ENCODE results near the gene GALNT10.

GALNT10 gene

GRCh38 chr5:154262342-154262741 lies 71.8 kb downstream of the GALNT10 start:
- TF ChIP-seq, protein P1, sequence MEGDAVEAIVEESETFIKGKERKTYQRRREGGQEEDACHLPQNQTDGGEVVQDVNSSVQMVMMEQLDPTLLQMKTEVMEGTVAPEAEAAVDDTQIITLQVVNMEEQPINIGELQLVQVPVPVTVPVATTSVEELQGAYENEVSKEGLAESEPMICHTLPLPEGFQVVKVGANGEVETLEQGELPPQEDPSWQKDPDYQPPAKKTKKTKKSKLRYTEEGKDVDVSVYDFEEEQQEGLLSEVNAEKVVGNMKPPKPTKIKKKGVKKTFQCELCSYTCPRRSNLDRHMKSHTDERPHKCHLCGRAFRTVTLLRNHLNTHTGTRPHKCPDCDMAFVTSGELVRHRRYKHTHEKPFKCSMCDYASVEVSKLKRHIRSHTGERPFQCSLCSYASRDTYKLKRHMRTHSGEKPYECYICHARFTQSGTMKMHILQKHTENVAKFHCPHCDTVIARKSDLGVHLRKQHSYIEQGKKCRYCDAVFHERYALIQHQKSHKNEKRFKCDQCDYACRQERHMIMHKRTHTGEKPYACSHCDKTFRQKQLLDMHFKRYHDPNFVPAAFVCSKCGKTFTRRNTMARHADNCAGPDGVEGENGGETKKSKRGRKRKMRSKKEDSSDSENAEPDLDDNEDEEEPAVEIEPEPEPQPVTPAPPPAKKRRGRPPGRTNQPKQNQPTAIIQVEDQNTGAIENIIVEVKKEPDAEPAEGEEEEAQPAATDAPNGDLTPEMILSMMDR (IDR thresholded peaks at IDR 0.05; ENCODE audit: low read length, missing control alignments): no peak
- H3K4me3 ChIP-seq (replicated peaks; ENCODE audit: low read depth, low read length): no peak overlapping the region
- DNase-seq (ENCODE audit: low read depth): no peak

GRCh38 chr5:154264549-154265196 lies 74.1 kb downstream of the GALNT10 start:
- H3K4me3 ChIP-seq (replicated peaks; ENCODE audit: low read depth, low read length): no peak overlapping the region
- TF ChIP-seq, protein P1 (IDR thresholded peaks at IDR 0.05; ENCODE audit: low read length, missing control alignments): no peak
- DNase-seq (ENCODE audit: low read depth): no peak

- H3K4me3 ChIP-seq (replicated peaks; ENCODE audit: low read depth, low read length): no peak overlapping the region
- TF ChIP-seq, protein P1 (IDR thresholded peaks at IDR 0.05; ENCODE audit: low read length, missing control alignments): no peak
Measured at GRCh38 chr5:154265197-154265773, 74.8 kb downstream of the GALNT10 start.

DNA sequence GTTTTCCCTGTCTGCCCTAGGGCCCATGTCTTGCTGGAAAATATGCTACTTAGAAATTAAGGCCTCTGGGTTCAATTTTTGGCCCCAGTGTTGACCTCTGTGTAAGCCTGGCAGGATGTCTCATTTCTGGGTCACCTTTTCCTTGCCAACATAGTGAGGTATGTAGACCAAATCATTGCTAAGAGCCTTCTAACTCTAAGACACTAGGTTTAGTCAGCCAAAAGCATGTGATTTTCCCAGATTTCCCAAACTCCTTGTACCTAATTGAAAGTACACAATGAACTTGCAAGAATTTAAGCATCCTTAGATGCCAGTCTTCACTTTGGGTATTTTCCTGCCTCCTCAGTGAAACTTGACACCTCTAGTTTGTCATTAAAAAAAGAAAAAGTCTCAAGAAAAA lies 77.0 kb downstream of the GALNT10 start:
- DNase-seq (ENCODE audit: low read depth): no peak
- H3K4me3 ChIP-seq (replicated peaks; ENCODE audit: low read depth, low read length): no peak overlapping the region
- TF ChIP-seq, protein P1 (IDR thresholded peaks at IDR 0.05; ENCODE audit: low read length, missing control alignments): no peak

More at GRCh38 chr5:154265197-154265773, 74.8 kb downstream of the GALNT10 start:
- DNase-seq (ENCODE audit: low read depth): no peak

GRCh38 chr5:154268073-154268472 lies 77.5 kb downstream of the GALNT10 start:
- DNase-seq (ENCODE audit: low read depth): no peak
- TF ChIP-seq, protein P1 (IDR thresholded peaks at IDR 0.05; ENCODE audit: low read length, missing control alignments): no peak
- H3K4me3 ChIP-seq (replicated peaks; ENCODE audit: low read depth, low read length): no peak overlapping the region

DNA sequence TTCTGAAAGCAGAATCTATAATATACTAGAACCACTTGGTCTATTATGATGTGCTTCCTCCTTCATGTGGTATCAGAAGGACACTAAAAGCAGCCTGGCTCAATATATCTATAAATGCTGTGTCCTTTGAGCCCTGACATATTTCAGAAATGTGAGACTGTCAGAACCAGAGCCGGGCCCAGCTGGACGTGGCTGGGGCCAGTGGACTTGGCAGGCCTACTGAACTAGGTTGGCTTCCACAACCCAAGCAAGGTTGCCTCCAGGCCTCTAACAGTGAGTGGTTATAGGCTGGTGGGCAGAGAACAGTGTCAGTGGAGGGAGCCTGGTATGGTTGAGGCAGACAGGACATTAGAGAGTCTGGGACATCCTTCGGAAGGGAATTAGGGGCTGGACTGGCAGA lies 78.9 kb downstream of the GALNT10 start:
- no peak overlapping the region for H3K4me3 ChIP-seq (replicated peaks; ENCODE audit: low read depth, low read length)
- no peak for DNase-seq (ENCODE audit: low read depth)
- TF ChIP-seq, protein P1 (IDR thresholded peaks at IDR 0.05; ENCODE audit: low read length, missing control alignments): no peak

DNA sequence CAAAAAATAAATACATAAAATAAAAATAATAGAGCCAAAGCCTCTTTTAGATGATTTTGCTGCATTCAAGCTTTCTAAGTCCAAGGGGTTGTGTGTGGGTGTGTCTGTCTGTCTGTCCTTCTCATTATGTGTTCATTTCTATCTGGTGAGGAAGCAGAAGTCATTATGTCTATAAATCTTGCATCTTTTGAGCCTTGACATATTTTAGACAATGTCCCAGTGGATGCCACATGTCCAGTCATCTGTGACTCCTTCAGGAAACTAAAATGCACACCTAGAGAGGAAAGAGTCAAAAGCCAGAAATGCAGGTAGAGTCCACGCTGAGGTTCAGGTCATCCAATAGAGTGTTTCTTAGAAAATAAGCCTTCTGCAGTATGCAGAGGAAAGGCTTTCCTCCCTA lies 80.9 kb downstream of the GALNT10 start:
- no peak for DNase-seq (ENCODE audit: low read depth)
- no peak overlapping the region for H3K4me3 ChIP-seq (replicated peaks; ENCODE audit: low read depth, low read length)
- TF ChIP-seq, protein P1 (IDR thresholded peaks at IDR 0.05; ENCODE audit: low read length, missing control alignments): no peak

Data from fibroblast of pulmonary artery (primary cell).